Endothelial cell of umbilical vein (primary cell): ENCODE data around the gene FOXF1. TPM values are rescaled to one million over a fixed set of nuclear protein-coding genes. Genes with fewer than 3 reads are reported as not detected.

ENCODE experiments used
- BruUV-seq: library from RNA; stranded (reverse); fragments of 400-500 nt; replicated peaks from 2 replicates; lab custom pipeline; 2021; lab: Mats Ljungman, UMichigan
- CTCF ChIA-PET: fragments of 300-600, 350-600 bp; sonication (Branson Sonifier 250); formaldehyde crosslinking; loops from one replicate; lab custom pipeline; 2021; ENCODE audit warnings: antibody characterized with exemption, inconsistent platforms; lab: Charles Lee
- POLR2A ChIA-PET: fragments of 300-600, 350-600 bp; sonication (Branson Sonifier 250); formaldehyde crosslinking; loops from one replicate; lab custom pipeline; 2021; ENCODE audit warnings: antibody characterized with exemption, inconsistent platforms; lab: Charles Lee
- DNase-seq: peaks from one replicate; pipeline ENCODE4 v3.0.0-alpha.2; 2011; ENCODE audit warnings: low read depth, low spot score
- FAIRE-seq: peaks from 2 replicates; lab custom pipeline; 2011; peaks lifted over from hg19 to GRCh38; lab: Jason Lieb, UNC
- H2AFZ ChIP-seq: 2 replicates; pipeline ENCODE4 v1.6.0; 2012; ENCODE audit warnings: low read depth, low read length, control low read depth, inconsistent platforms
- H3K27ac ChIP-seq: 2 replicates; pipeline ENCODE4 v1.5.1; 2011; ENCODE audit warnings: low read depth, mild to moderate bottlenecking, control low read depth, low read length, moderate library complexity; ENCODE audit not compliant: insufficient read depth
- H3K27me3 ChIP-seq, 2 experiments: 2 replicates each; pipeline versions ENCODE4 v1.6.0 to v1.6.1; 2011; ENCODE audit warnings: low read length in 2 of 2, mixed read lengths in 1 of 2; ENCODE audit not compliant: control insufficient read depth in 2 of 2, insufficient read depth in 2 of 2
- H3K36me3 ChIP-seq, 2 experiments: 2 replicates in 1 of 2; 3 replicates in 1 of 2; pipeline ENCODE4 v1.5.1; 2011; ENCODE audit warnings: low read length in 2 of 2, mild to moderate bottlenecking in 1 of 2, moderate library complexity in 1 of 2; ENCODE audit not compliant: control insufficient read depth in 2 of 2, insufficient read depth in 2 of 2; ENCODE audit errors: extremely low read depth in 1 of 2
- H3K4me1 ChIP-seq: 3 replicates; pipeline ENCODE4 v1.5.1; 2011; ENCODE audit warnings: mild to moderate bottlenecking, low read length; ENCODE audit not compliant: control insufficient read depth, insufficient read depth; ENCODE audit errors: extremely low read depth
- H3K4me2 ChIP-seq: 2 replicates; pipeline ENCODE4 v1.6.1; 2011; ENCODE audit warnings: low read length, control low read depth, mixed read lengths; ENCODE audit not compliant: insufficient read depth
- H3K4me3 ChIP-seq, 3 experiments: fragments of 200-600 bp in 1 of 3; sonication (generic), shearing (Covaris generic) in 1 of 3; replicated peaks in 1 of 3; 2 replicates each; pipeline ENCODE4 v1.5.1; 2011 to 2016; ENCODE audit warnings: control low read depth in 3 of 3, low read length in 3 of 3, mild to moderate bottlenecking in 2 of 3, inconsistent platforms in 1 of 3, low read depth in 1 of 3, moderate library complexity in 1 of 3; ENCODE audit not compliant: insufficient read depth in 1 of 3
- H3K79me2 ChIP-seq: 2 replicates; pipeline ENCODE4 v1.6.0; 2012; ENCODE audit warnings: low read length, inconsistent platforms; ENCODE audit not compliant: control insufficient read depth, insufficient read depth
- H3K9ac ChIP-seq: replicated peaks from 2 replicates; pipeline ENCODE3; 2011; ENCODE audit warnings: low read length, control low read depth; ENCODE audit not compliant: insufficient read depth; ENCODE audit errors: extremely low read depth
- H3K9me1 ChIP-seq: replicated peaks from 3 replicates; pipeline ENCODE4 v1.6.0; 2011; ENCODE audit warnings: mild to moderate bottlenecking, low read length; ENCODE audit not compliant: control insufficient read depth, insufficient read depth; ENCODE audit errors: extremely low read depth
- H3K9me3 ChIP-seq: replicated peaks from 2 replicates; pipeline ENCODE4 v1.5.1; 2012; ENCODE audit warnings: low read length, inconsistent platforms; ENCODE audit not compliant: control insufficient read depth, insufficient read depth
- H4K20me1 ChIP-seq: replicated peaks from 2 replicates; pipeline ENCODE3; 2011; ENCODE audit warnings: mild to moderate bottlenecking, low read length; ENCODE audit not compliant: control insufficient read depth, insufficient read depth; ENCODE audit errors: extremely low read depth
- CTCF ChIP-seq, 2 donors: IDR thresholded peaks; 1 replicate in 1 of 2; 2 replicates in 1 of 2; pipeline ENCODE4 v1.5.1; 2011; ENCODE audit warnings: low read length in 2 of 2, mild to moderate bottlenecking in 2 of 2, moderate library complexity in 2 of 2, control low read depth in 1 of 2, inconsistent platforms in 1 of 2, low read depth in 1 of 2; ENCODE audit not compliant: insufficient read depth in 1 of 2; ENCODE audit errors: extremely low read depth in 1 of 2
- FOS ChIP-seq: IDR thresholded peaks from 2 replicates; pipeline ENCODE4 v1.6.1; 2011; ENCODE audit warnings: mild to moderate bottlenecking, low read length, moderate library complexity, borderline replicate concordance; ENCODE audit not compliant: insufficient read depth
- MAX ChIP-seq: IDR thresholded peaks from 2 replicates; pipeline ENCODE4 v1.6.1; 2011; ENCODE audit not compliant: insufficient read depth, insufficient read length
- MYC ChIP-seq: IDR thresholded peaks from one replicate; pipeline ENCODE4 v1.6.1; 2011; ENCODE audit warnings: mild to moderate bottlenecking, low read depth, low read length
- dilution Hi-C: fragments of 300-500 bp; cut with MboI; formaldehyde crosslinking; loops from one replicate; pipeline ENCODE4 v1.15.0; 2019; ENCODE audit warnings: low sequenced_read_pairs; ENCODE audit not compliant: extremely low pct_ligation_motif_present
- intact Hi-C: fragments of 100-400 bp; cut with micrococcal nuclease; formaldehyde crosslinking; loops from one replicate; pipeline ENCODE4 v1.10.0; 2022
- polyA plus RNA-seq, 4 experiments: library from polyadenylated mRNA; depleted of rRNA in 3 of 4; stranded (reverse) in 3 of 4; unstranded in 1 of 4; fragments of >200 nt; gene quantifications; 2 replicates each; pipeline versions ENCODE4 v1.2.1 to v1.2.3, GENCODE V29; 2011 to 2012; ENCODE audit warnings: missing spikeins in 1 of 4
- total RNA-seq: library from RNA; stranded (reverse); gene quantifications from 2 replicates; pipeline ENCODE4 v1.2.3, GENCODE V29; 2021

FOXF1 gene
- total and polyA plus RNA-seq, 2 donors (not counting 3 experiments of a cell fraction or from before 2014, with no cell fraction given), result 1.0 to 1.1 TPM

DNA sequence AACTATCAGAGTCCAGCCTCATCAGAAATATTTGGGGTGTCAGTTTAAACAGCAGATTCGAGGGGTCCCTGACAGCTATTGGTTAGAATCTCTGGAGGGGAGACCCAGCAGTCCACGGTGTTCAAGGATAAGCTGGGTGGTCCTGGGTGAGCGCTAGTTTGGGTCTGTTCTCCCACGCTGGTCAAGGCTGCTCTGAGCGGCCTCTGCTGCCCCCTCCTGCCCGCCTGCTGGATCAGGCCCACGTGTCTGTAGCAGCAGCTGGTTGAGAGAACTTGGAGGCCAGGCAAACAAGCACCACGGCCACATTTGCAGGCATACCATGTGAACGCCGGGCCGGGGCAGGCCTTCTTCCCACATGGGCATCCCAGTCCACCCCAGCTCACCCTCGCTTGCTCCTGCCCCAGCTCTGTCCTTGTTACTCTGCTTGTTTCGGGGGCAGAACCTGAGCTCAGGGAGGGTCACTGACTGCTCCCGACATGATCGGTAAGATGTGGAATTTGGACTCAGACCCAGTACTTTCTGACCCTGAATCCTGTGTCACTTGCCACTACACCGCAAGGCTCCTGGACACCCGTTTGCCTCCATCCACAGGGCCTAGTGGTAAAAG lies 7.4 kb downstream of the FOXF1 start:
- DNase-seq (peak; percentile 66), FAIRE-seq (peak; percentile 83)
- Histone ChIP-seq H4K20me1 (no peaks in the 10 kb centered on the region), H3K9me3 (no peaks in the 10 kb centered on the region), H2AFZ (no peak overlapping the region), H3K27me3 (peaks cover 27 to 46% of the 10 kb centered on the region in 2 experiments), H3K4me3 (no peak overlapping the region), H3K79me2 (no peaks in the 10 kb centered on the region), H3K9me1 (no peaks in the 10 kb centered on the region), H3K4me2 (no peak overlapping the region), H3K4me1 (peaks cover 5% of the 10 kb centered on the region), H3K36me3 (no peaks in the 10 kb centered on the region), H3K27ac (no peak overlapping the region), H3K9ac (no peak overlapping the region)
- no TSS peak for BruUV-seq
- dilution Hi-C loops, result loop anchor here (10.0 kb wide), 1 partner anchor 433 kb away; no protein-coding TSS in a partner anchor
- CTCF ChIA-PET, result interaction anchor here (0.6 to 7.0 kb wide), 71 partner anchors 9 to 720 kb away, joined by 3 to 471 read pairs (median 4); no protein-coding TSS in a partner anchor
- intact Hi-C loops, result loop anchor here (1.0 kb wide), 2 partner anchors 176 to 696 kb away; no protein-coding TSS in a partner anchor
- TF ChIP-seq MYC (peak; percentile 24), FOS (no peak), CTCF (IDR thresholded peaks at IDR 0.05; ENCODE audit: extremely low read depth in 1 of 2, insufficient read depth in 1 of 2, low read depth in 1 of 2, low read length in 2 of 2) (peak; percentile 87 to 95), MAX (peak; percentile 83)
- POLR2A ChIA-PET, result interaction anchor here (1.3 kb wide), 1 partner anchor 265 kb away, joined by 5 read pairs; no protein-coding TSS in a partner anchor
